ENCODE data around the gene SLC17A2.

SLC17A2 gene

GRCh38 chr6:25968769-25969168 lies 38.3 kb upstream of the SLC17A2 start:
- H3K9me3 ChIP-seq (ENCODE audit: control insufficient read depth, insufficient read depth, low read depth, low read length), result no peaks in the 10 kb centered on the region
- TF ChIP-seq KLF16 (tag by site-specific recombination; IDR thresholded peaks at IDR 0.05), result no peak
- TF ChIP-seq ZNF837 (tag by site-specific recombination; IDR thresholded peaks at IDR 0.05), result no peak
- TF ChIP-seq, protein P1, sequence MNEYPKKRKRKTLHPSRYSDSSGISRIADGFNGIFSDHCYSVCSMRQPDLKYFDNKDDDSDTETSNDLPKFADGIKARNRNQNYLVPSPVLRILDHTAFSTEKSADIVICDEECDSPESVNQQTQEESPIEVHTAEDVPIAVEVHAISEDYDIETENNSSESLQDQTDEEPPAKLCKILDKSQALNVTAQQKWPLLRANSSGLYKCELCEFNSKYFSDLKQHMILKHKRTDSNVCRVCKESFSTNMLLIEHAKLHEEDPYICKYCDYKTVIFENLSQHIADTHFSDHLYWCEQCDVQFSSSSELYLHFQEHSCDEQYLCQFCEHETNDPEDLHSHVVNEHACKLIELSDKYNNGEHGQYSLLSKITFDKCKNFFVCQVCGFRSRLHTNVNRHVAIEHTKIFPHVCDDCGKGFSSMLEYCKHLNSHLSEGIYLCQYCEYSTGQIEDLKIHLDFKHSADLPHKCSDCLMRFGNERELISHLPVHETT (tag by site-specific recombination; IDR thresholded peaks at IDR 0.05), result no peak
- no peak for TF ChIP-seq ZNF561 (tag by site-specific recombination; IDR thresholded peaks at IDR 0.05; ENCODE audit: borderline replicate concordance)
- no peak for TF ChIP-seq ZNF24 (tag by site-specific recombination; IDR thresholded peaks at IDR 0.05)
- no peak for TF ChIP-seq ZNF10 (tag by site-specific recombination; IDR thresholded peaks at IDR 0.05)
- no peak for TF ChIP-seq ZNF121 (tag by site-specific recombination; IDR thresholded peaks at IDR 0.05)
- TF ChIP-seq ZBTB11 (tag by site-specific recombination; conservative IDR thresholded peaks at IDR 0.05; ENCODE audit: low read depth), result no peak
- TF ChIP-seq SCRT2 (tag by site-specific recombination; IDR thresholded peaks at IDR 0.05), result no peak
- TF ChIP-seq ZNF76 (tag by site-specific recombination; IDR thresholded peaks at IDR 0.05; ENCODE audit: borderline replicate concordance, low read depth), result no peak
- no peak for TF ChIP-seq ZNF629 (tag by site-specific recombination; IDR thresholded peaks at IDR 0.05)
- TF ChIP-seq ZNF791 (tag by site-specific recombination; IDR thresholded peaks at IDR 0.05), result no peak
- TF ChIP-seq ZNF155 (tag by site-specific recombination; IDR thresholded peaks at IDR 0.05), result no peak
- no peak for TF ChIP-seq ZNF266 (tag by site-specific recombination; IDR thresholded peaks at IDR 0.05; ENCODE audit: low read depth)
- TF ChIP-seq, protein P2, sequence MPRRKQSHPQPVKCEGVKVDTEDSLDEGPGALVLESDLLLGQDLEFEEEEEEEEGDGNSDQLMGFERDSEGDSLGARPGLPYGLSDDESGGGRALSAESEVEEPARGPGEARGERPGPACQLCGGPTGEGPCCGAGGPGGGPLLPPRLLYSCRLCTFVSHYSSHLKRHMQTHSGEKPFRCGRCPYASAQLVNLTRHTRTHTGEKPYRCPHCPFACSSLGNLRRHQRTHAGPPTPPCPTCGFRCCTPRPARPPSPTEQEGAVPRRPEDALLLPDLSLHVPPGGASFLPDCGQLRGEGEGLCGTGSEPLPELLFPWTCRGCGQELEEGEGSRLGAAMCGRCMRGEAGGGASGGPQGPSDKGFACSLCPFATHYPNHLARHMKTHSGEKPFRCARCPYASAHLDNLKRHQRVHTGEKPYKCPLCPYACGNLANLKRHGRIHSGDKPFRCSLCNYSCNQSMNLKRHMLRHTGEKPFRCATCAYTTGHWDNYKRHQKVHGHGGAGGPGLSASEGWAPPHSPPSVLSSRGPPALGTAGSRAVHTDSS (tag by site-specific recombination; IDR thresholded peaks at IDR 0.05), result no peak
- TF ChIP-seq, protein P3, sequence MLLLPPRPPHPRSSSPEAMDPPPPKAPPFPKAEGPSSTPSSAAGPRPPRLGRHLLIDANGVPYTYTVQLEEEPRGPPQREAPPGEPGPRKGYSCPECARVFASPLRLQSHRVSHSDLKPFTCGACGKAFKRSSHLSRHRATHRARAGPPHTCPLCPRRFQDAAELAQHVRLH (tag by site-specific recombination; IDR thresholded peaks at IDR 0.05), result no peak
- no peak for TF ChIP-seq ZNF596 (tag by site-specific recombination; IDR thresholded peaks at IDR 0.05)
- no peak for TF ChIP-seq ZBTB17 (tag by site-specific recombination; IDR thresholded peaks at IDR 0.05)
- TF ChIP-seq ZNF776 (tag by site-specific recombination; IDR thresholded peaks at IDR 0.05; ENCODE audit: borderline replicate concordance), result no peak
- no peak for TF ChIP-seq TCF7L2 (IDR thresholded peaks at IDR 0.05; ENCODE audit: borderline replicate concordance, low read depth, low read length)
- no peak overlapping the region for H3K4me3 ChIP-seq (ENCODE audit: low read depth, low read length)
- H3K4me1 ChIP-seq (ENCODE audit: control insufficient read depth, insufficient read depth, low read length), result peaks cover 2% of the 10 kb centered on the region; the same call in 1 of the 2 replicates
- no peak overlapping the region for H3K27ac ChIP-seq (ENCODE audit: extremely low read depth, low read depth, low read length)
- ChIA-PET POLR2A (interaction anchor here (0.6 kb wide), 1 partner anchor 24 kb away, joined by 3 read pairs; no protein-coding TSS in a partner anchor), CTCF (interaction anchor here (1.1 to 2.8 kb wide), 4 partner anchors 24 to 34 kb away, joined by 3 to 19 read pairs (median 9); no protein-coding TSS in a partner anchor)
- peaks cover 11 to 84% of the 10 kb centered on the region in 2 experiments for H3K36me3 ChIP-seq (ENCODE audit: control insufficient read depth in 2 of 2, insufficient read depth in 1 of 2, low read length in 2 of 2)
